Cardiac muscle cell (in vitro differentiated cells and primary cell): ENCODE results near the gene ITGBL1. TPM values are rescaled to one million over a fixed set of nuclear protein-coding genes. Genes with fewer than 3 reads are reported as not detected.
A peak's percentile ranks its signal among the peaks of the same experiment; 100 is the strongest.

Experiments
- DNase-seq, 2 donors: peaks; one replicate each; pipeline versions ENCODE4 v3.0.0 to v3.0.0-alpha.2; 2010 to 2017; ENCODE audit warnings: low read depth in 1 of 2, low spot score in 1 of 2
- H3K27ac ChIP-seq: fragments of 200-600 bp; sonication (generic); 2 replicates; pipeline ENCODE4 v1.5.1; 2016
- H3K27me3 ChIP-seq: fragments of 200-600 bp; sonication (generic); 2 replicates; pipeline ENCODE4 v1.6.0; 2016; ENCODE audit warnings: control low read depth
- H3K36me3 ChIP-seq: fragments of 200-600 bp; sonication (generic); 2 replicates; pipeline ENCODE4 v1.5.1; 2016; ENCODE audit warnings: control low read depth
- H3K4me1 ChIP-seq: fragments of 200-600 bp; sonication (generic); 2 replicates; pipeline ENCODE4 v1.8.1; 2017; ENCODE audit warnings: low read depth, mild to moderate bottlenecking, mixed run types
- H3K4me3 ChIP-seq: fragments of 200-600 bp; sonication (generic); 2 replicates; pipeline ENCODE4 v1.5.1; 2016; ENCODE audit warnings: mild to moderate bottlenecking
- H3K9me3 ChIP-seq: fragments of 200-600 bp; sonication (generic); 2 replicates; pipeline ENCODE4 v1.5.1; 2017; ENCODE audit warnings: low read depth, mild to moderate bottlenecking, control low read depth
- CTCF ChIP-seq: IDR thresholded peaks from 2 replicates; pipeline ENCODE4 v1.5.1; 2012; ENCODE audit warnings: low read depth, mild to moderate bottlenecking, low read length
- polyA plus RNA-seq: library from polyadenylated mRNA; unstranded; fragments of >200 nt; fragmentation: Nextera tagmentation; extraction: Ambion mirVana; gene quantifications from 2 replicates; pipeline ENCODE4 v1.2.1, GENCODE V29; 2016
- total RNA-seq: library from RNA; depleted of rRNA; stranded (reverse); fragments of >200 nt; gene quantifications from 2 replicates; pipeline ENCODE4 v1.2.3, GENCODE V29; 2016

Gene ITGBL1
- total and polyA plus RNA-seq, 2 experiments from 2014 or later, result not detected

GRCh38 chr13:101749584-101749983 is 297.1 kb downstream of the ITGBL1 start:
- H3K27me3 ChIP-seq, result no peaks in the 10 kb centered on the region
- no peak overlapping the region for H3K27ac ChIP-seq
- no peak overlapping the region for H3K4me3 ChIP-seq
- no peaks in the 10 kb centered on the region for H3K4me1 ChIP-seq
- H3K36me3 ChIP-seq, result no peaks in the 10 kb centered on the region
- H3K9me3 ChIP-seq, result no peaks in the 10 kb centered on the region
- no peak for TF ChIP-seq CTCF
- DNase-seq, result no peak

GRCh38 chr13:101751488-101751887 is 299.0 kb downstream of the ITGBL1 start:
- no peaks in the 10 kb centered on the region for H3K4me1 ChIP-seq
- H3K27ac ChIP-seq, result no peak overlapping the region
- no peaks in the 10 kb centered on the region for H3K9me3 ChIP-seq
- H3K36me3 ChIP-seq, result no peaks in the 10 kb centered on the region
- no peak overlapping the region for H3K4me3 ChIP-seq
- TF ChIP-seq CTCF, result no peak
- DNase-seq, result peak; percentile 57 to 74
- no peaks in the 10 kb centered on the region for H3K27me3 ChIP-seq

GRCh38 chr13:101752432-101752831 is 300.0 kb downstream of the ITGBL1 start:
- TF ChIP-seq CTCF, result no peak
- H3K9me3 ChIP-seq, result no peaks in the 10 kb centered on the region

GRCh38 chr13:101755228-101755887 is 302.9 kb downstream of the ITGBL1 start:
- Histone ChIP-seq H3K4me1 (no peaks in the 10 kb centered on the region), H3K27me3 (no peaks in the 10 kb centered on the region), H3K36me3 (no peaks in the 10 kb centered on the region), H3K27ac (no peak overlapping the region), H3K9me3 (no peaks in the 10 kb centered on the region), H3K4me3 (no peak overlapping the region)
- DNase-seq, result no peak
- TF ChIP-seq CTCF, result no peak

More at GRCh38 chr13:101752432-101752831, 300.0 kb downstream of the ITGBL1 start:
- Histone ChIP-seq H3K4me3 (no peak overlapping the region), H3K27me3 (no peaks in the 10 kb centered on the region), H3K27ac (no peak overlapping the region), H3K4me1 (no peaks in the 10 kb centered on the region), H3K36me3 (no peaks in the 10 kb centered on the region)
- no peak for DNase-seq

GRCh38 chr13:101757446-101758039 is 305.1 kb downstream of the ITGBL1 start:
- H3K4me1 ChIP-seq, result no peaks in the 10 kb centered on the region
- no peak overlapping the region for H3K27ac ChIP-seq
- peak; percentile 19 to 23 for DNase-seq
- peak; percentile 36 for TF ChIP-seq CTCF
- no peak overlapping the region for H3K4me3 ChIP-seq
- H3K36me3 ChIP-seq, result no peaks in the 10 kb centered on the region
- H3K27me3 ChIP-seq, result no peaks in the 10 kb centered on the region
- no peaks in the 10 kb centered on the region for H3K9me3 ChIP-seq
